Fibroblast of skin of right quadriceps (primary cell): ENCODE results near the gene MXD4.

Source experiments
- DNase-seq: peaks from one replicate; pipeline ENCODE4 v3.0.0-alpha.2; 2013

MXD4 gene

DNA sequence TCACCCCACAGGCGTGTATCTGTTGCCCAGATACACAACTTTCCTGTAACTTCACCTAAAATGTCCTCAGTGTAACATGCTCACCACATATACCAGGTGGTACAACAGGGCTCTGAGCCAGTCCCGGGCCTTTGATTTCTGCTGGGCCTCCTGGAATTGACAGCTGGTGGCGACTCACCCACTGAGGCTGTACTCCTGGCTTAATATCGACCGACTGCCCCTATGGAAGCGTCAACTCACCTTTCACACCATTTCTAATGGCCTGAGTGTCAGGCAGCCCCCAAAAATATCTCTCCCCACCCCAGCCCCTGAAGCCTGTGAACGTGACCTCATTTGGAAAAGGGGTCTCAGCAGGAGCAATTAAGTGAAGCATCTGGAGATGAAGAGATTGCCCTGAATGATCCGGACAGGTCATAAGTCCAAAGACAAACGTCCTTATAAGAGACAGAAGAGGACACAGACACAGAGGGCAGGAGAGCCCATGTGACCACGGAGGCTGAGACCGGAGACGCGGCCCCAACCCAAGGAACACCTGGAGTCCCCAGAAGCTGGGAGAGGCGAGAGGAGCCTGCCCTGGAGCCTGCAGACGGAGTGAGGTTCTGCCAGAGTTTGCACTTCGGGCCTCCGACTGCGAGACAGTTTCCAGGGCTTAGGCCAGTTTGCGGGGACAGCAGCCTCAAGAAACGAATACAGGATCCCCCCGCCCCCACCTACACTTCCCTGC, 12.6 kb upstream of the MXD4 start:
- DNase-seq = no peak

- no peak for DNase-seq
Measured at GRCh38 chr4:2273657-2274319, 11.9 kb upstream of the MXD4 start.

DNA sequence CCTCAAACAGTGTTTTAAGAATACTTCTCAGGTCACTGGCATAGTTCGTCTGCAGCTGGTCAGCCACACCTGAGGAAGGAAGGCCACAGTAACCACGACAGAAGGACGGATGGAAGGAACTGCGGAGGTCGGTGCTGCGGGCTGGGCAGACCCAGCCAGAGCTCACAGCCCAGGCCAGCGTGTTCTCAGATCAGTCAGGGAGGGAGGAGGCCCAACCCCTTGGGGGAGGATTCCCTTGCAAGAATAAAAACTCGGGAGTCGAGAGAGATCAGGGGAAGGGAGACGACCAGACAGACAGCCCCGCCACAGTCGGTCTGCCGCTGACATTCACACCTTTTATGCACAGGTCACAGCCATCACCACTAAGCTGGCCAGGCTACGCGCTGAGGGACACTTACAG, 11.3 kb upstream of the MXD4 start:
- DNase-seq = no peak

GRCh38 chr4:2272828-2273120, 10.9 kb upstream of the MXD4 start:
- no peak for DNase-seq

DNA sequence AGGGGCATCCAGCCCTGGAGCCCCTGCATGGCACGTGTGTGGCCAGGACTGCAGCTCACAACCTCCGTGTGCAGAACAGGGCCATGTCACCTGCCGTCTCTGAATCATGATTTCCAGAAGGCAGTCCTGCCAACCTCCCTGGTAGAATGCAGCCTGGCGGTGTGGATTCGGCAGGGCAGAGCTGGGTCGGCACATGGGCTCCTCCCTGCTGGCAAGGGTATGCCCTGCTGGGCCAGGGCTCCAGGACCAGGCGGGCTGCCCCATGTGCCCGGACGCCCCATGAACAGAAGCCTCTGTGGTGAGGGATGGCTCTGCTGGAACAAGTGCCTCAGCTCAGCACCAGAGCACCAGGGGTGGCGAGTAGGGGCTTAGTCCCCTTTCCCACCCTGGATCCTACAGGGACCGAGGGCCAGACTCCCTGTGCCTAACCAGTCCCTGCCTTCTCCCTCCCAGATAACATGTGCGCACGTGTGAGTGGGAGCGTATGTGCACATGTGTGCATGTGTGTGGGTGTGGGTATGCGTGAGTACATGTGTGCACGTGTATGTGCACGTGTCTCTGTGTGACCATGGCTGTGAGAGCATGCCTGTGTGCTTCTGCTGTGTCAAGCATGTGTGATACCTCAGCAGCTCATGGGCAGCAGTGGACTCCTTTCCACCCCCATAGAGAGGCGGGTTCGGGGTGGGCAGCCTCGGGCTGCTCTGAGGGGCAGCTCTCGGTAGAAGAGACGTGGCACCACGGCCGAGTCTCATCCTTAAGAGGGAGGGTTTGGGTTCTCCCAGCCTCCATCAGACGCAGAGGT, 10.3 kb upstream of the MXD4 start:
- DNase-seq = no peak

GRCh38 chr4:2271279-2272025, 9.5 kb upstream of the MXD4 start:
- DNase-seq = no peak

GRCh38 chr4:2270341-2271165, 8.6 kb upstream of the MXD4 start:
- no peak for DNase-seq

- no peak for DNase-seq
Measured at GRCh38 chr4:2269618-2270163, 7.8 kb upstream of the MXD4 start.

DNA sequence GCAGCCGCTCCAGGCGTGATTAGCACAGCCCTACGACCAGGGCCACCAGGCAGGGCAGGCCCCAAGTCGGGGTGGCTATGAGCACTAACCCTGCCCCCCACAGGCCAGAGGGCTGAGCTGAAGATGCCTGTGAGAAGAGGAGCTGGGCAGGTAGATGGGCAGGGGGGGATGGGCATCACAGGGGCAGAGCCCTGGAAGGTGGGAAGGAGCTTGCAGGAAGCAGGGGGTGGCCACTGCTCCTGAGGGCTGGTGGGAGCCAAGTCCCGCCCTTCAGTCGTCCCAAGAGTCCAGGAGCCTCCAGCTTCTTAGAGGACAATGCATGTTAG, 7.3 kb upstream of the MXD4 start:
- no peak for DNase-seq

DNA sequence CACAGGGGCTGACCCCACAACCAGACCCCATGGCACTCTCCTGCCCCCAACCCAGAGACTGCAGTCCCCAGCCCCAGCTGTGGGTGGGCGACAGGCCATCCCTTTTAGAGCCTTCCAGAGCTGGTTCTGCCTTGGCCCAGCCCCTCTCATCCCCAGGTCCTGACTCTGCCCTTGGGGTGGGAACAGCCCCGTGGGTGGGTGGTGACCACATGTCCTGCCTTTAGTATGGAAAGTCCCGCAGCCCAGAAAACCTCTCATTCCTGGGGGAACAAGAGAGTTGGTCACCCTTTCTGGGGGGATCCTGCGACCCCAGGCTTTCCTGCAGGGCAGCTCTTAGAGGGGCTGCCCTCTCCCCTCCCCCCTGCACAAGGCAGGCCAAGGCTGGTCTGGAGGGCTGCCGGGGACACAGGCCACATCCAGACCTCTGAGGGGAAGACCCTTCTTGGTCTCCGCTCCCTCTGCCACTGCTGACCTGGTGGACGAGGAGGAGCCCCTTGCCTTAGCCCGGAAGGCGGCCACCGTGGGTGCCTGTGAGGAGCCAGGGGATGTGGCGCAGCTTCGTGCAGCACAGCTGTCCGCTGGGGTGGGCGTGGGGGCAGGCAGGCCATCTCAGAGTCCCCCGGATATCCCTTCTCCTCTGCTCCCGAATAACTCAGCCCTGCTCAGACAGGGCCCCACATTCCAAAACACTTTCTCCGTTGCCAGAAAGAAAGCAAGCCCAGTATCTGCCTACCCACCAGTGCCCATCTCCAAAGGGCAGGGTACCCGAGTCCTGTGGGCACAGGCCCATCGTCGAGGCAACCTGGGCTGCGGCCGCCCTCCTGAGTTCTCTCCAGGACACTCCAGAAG, 6.7 kb upstream of the MXD4 start:
- DNase-seq = no peak

DNA sequence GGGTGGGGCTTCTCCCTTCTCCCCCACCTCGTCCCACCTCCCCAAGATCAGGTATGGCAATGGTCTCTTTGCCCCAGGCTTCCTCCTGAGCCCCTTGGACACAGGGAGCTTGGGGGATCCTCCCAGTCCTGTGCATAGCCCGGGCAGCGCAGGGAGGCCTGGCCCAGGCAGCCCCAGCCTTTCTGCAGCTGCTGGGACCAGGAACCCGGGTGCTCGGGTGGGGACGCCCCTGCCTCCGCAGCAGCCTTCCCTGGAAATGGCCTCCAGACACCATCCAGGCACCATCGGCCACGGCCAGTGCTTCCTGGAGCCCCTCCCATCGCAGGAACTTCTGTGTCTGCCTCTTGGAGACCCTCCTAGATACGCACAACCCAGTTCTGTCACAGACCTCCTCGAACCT, 5.9 kb upstream of the MXD4 start:
- DNase-seq = no peak

- DNase-seq = no peak
Measured at GRCh38 chr4:2267320-2267811, 5.5 kb upstream of the MXD4 start.

DNA sequence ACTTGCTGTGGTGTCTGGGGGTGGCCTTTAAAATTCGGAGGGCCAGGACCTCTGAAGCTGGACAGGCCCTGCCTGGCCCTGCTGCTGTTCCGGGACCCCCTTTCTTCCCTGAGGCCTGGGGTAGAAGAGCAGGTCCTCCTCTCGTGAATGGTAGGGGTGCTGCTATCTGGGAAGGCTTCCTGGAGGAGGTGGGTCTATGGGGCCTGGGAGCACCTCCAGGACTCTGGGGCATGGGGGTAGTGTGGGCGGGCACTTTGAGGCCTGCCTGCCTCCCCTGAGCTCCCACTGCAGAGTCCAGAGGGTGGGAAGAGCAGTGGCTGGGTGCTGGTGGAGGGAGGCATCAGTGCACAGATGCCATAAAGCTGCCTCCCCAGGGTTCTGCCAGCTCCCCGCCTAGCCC, 4.9 kb upstream of the MXD4 start:
- DNase-seq = no peak

DNA sequence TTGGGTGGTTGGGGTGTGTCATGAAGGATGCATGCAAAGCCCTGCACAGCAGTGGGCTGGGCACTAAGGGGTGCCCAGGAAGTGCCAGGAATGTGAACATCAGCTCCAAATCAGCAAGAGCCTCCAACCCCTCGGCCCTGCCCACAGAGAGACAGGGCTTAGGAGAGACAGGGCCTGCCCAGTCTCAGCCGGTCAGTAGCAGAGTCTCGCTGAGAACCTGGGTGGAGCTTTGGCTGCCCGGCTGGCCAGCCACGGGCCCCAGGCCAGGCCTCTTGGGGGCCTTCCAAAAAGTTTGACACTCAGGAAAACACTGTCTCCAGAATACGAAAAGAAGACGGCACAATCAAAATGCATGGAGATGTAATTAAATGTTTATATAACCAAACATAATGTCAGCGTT, 4.3 kb upstream of the MXD4 start:
- DNase-seq = no peak

- DNase-seq = no peak
Measured at GRCh38 chr4:2265113-2266110, 3.5 kb upstream of the MXD4 start.

GRCh38 chr4:2264481-2265041, 2.7 kb upstream of the MXD4 start:
- DNase-seq = no peak

GRCh38 chr4:2263926-2264321, 2.0 kb upstream of the MXD4 start:
- no peak for DNase-seq

GRCh38 chr4:2262944-2263250, 988 bp upstream of the MXD4 start:
- DNase-seq = no peak

DNA sequence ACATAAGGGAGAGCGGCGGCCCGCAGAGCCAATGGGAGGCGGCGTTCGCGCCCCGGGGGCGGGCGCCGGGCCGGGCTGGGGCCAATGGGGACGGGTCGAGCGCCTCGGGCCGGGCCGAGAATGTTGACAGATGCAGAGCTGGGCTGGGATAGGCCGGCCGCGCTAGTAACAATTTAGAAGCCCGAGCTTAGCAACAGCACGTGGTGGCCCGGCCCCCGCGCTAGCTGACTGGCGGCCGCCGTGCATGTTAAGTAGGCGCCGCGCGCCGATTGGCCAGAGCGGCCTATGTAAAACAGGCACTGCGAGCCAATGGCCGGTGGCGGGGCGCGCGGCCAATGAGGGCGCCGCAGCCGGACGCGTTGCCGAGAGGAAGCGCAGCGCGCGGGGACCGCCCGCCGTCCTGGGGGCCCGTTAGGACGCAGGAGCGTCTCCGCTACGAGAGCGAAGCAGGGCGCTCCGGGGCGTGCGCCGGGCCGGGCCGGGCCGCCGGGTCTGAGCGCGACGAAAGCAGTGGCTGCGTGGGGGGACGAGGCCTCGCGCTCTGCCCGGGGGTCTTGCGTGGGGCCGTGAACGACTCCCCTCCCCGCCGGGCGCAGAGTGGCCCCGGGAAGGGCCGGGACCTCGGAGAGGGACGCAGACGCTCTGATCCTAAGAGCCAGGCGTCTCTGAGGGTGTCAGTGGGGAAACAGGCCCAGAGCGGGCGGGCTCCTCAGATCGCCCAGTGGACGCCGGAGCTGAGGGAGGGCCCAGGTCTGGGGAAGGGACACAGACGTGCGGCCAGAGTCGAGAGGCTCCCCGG, 435 bp upstream of the MXD4 start:
- peak; percentile 100 for DNase-seq
